Measurements from ENCODE around the gene DENND4B. TPM values are rescaled to one million over a fixed set of nuclear protein-coding genes. Genes with fewer than 3 reads are reported as not detected.

Gene DENND4B
- total and polyA plus RNA-seq, 10 of the 15 experiments (the other 5 are each of a cell fraction or from before 2014, with no cell fraction given) = 12.0 to 74.8 (median 22.7) TPM

GRCh38 chr1:153967107-153967999 lies 20.8 kb upstream of the DENND4B start, which contains the start of gene CREB3L4 (continued):
- no peak for TF ChIP-seq CUX1 (IDR thresholded peaks at IDR 0.05; ENCODE audit: insufficient replicate concordance, low read depth, low read length)
- TF ChIP-seq ELK1 (IDR thresholded peaks at IDR 0.05; ENCODE audit: low read depth, low read length) = 0 out of 2 replicates have a peak, but pooled peaks have one; percentile 52
- TF ChIP-seq MTA3 (IDR thresholded peaks at IDR 0.05; ENCODE audit: borderline replicate concordance, low read length) = no peak
- TF ChIP-seq EED (IDR thresholded peaks at IDR 0.05; ENCODE audit: low read depth) = peak; percentile 66
- no peak for TF ChIP-seq GABPA (IDR thresholded peaks at IDR 0.05; ENCODE audit: low read depth)
- TF ChIP-seq NR2F1 (conservative IDR thresholded peaks at IDR 0.05) = peak; percentile 83
- TF ChIP-seq NRF1 (conservative IDR thresholded peaks at IDR 0.05; ENCODE audit: low read depth, low read length) = no peak
- TF ChIP-seq CTCF (IDR thresholded peaks at IDR 0.05 in 2 of 3, conservative IDR thresholded peaks at IDR 0.05 in 1 of 3; ENCODE audit: control insufficient read depth in 2 of 3, extremely low read depth in 1 of 3, insufficient read depth in 1 of 3, low read depth in 3 of 3, low read length in 3 of 3) = peak; percentile 25 to 63 (median 55); a peak in 5 of 6 replicates
- TF ChIP-seq IRF4 (IDR thresholded peaks at IDR 0.05; ENCODE audit: low read depth, low read length) = no peak
- TF ChIP-seq SRF (IDR thresholded peaks at IDR 0.05; ENCODE audit: low read depth in 2 of 2, low read length in 2 of 2) = 0 out of 4 replicates have a peak, but pooled peaks of 1 of the 2 experiments have one; percentile 6
- TF ChIP-seq ZNF622 (IDR thresholded peaks at IDR 0.05) = no peak
- peak; percentile 84 for TF ChIP-seq MLLT1 (IDR thresholded peaks at IDR 0.05)
- peak; percentile 15 for TF ChIP-seq SMAD5 (IDR thresholded peaks at IDR 0.05; ENCODE audit: low read depth)
- peak; percentile 63 for TF ChIP-seq TAF1 (IDR thresholded peaks at IDR 0.05; ENCODE audit: borderline replicate concordance, low read depth, low read length)
- peak; percentile 59; the same call in 1 of the 2 replicates for TF ChIP-seq SMARCA5 (IDR thresholded peaks at IDR 0.05)
- no peak for TF ChIP-seq NR2C2 (IDR thresholded peaks at IDR 0.05; ENCODE audit: borderline replicate concordance, control insufficient read depth, insufficient read length, low read depth)
- no peak for TF ChIP-seq SMC3 (IDR thresholded peaks at IDR 0.05; ENCODE audit: borderline replicate concordance, low read length)
- no peak for TF ChIP-seq ZNF274 (IDR thresholded peaks at IDR 0.05; ENCODE audit: insufficient read depth, insufficient read length)
- no peak for TF ChIP-seq HDAC2 (IDR thresholded peaks at IDR 0.05)
- peak; percentile 85 for TF ChIP-seq FOS (IDR thresholded peaks at IDR 0.05; ENCODE audit: borderline replicate concordance, extremely low read depth, insufficient read length)
- TF ChIP-seq BCL11A (IDR thresholded peaks at IDR 0.05; ENCODE audit: low read depth, low read length) = no peak

Data from GM12878 (cell line).